Measurements from ENCODE around the gene MLLT3.

The MLLT3 gene

DNA sequence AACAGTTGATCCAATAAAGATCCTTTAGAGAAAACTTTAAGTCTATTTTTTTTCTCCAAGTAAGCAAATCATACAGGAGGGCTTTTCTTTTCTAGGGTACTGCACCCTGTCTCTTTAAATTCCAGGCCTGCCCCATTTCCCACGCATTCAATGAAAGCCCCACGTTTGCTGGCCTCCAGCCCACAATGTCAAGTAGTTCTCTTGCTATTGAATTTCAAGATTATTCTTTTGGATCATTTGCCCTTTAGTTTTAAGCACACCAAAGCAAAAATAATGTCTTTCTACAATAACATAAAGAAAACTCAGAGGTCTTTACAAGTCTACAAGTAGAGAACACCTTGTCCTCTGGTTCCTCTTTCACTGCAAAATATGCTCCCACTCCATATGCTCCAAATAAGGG is 15.6 kb downstream of the MLLT3 start:
- Histone ChIP-seq H3K27ac (ENCODE audit: low read depth, low read length) (no peak overlapping the region), H4K20me1 (ENCODE audit: low read depth, low read length) (peaks cover 19% of the 10 kb centered on the region; the same call in 1 of the 2 replicates), H3K36me3 (ENCODE audit: low read length) (no peaks in the 10 kb centered on the region), H3F3A (ENCODE audit: insufficient read depth) (no peaks in the 10 kb centered on the region), H3K9me2 (replicated peaks; ENCODE audit: insufficient read depth, low read length) (no peaks in the 10 kb centered on the region), H3K4me2 (ENCODE audit: low read depth, low read length, poor library complexity, severe bottlenecking) (no peak overlapping the region), H3K27me3 (ENCODE audit: low read length) (no peaks in the 10 kb centered on the region), H3K9ac (ENCODE audit: low read length) (no peak overlapping the region), H3K4me3 (ENCODE audit: insufficient read depth, low read length, poor library complexity, severe bottlenecking) (no peak overlapping the region), H3K9me3 (ENCODE audit: insufficient read depth, low read length) (no peaks in the 10 kb centered on the region), H2AFZ (ENCODE audit: low read depth, low read length, severe bottlenecking) (no peak overlapping the region), H3K79me2 (ENCODE audit: insufficient read depth, low read length) (no peaks in the 10 kb centered on the region)
- TF ChIP-seq, protein P1, sequence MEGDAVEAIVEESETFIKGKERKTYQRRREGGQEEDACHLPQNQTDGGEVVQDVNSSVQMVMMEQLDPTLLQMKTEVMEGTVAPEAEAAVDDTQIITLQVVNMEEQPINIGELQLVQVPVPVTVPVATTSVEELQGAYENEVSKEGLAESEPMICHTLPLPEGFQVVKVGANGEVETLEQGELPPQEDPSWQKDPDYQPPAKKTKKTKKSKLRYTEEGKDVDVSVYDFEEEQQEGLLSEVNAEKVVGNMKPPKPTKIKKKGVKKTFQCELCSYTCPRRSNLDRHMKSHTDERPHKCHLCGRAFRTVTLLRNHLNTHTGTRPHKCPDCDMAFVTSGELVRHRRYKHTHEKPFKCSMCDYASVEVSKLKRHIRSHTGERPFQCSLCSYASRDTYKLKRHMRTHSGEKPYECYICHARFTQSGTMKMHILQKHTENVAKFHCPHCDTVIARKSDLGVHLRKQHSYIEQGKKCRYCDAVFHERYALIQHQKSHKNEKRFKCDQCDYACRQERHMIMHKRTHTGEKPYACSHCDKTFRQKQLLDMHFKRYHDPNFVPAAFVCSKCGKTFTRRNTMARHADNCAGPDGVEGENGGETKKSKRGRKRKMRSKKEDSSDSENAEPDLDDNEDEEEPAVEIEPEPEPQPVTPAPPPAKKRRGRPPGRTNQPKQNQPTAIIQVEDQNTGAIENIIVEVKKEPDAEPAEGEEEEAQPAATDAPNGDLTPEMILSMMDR (IDR thresholded peaks at IDR 0.05; ENCODE audit: insufficient read depth, low read length, poor library complexity, severe bottlenecking) = no peak
- TF ChIP-seq EZH2phosphoT487 (conservative IDR thresholded peaks at IDR 0.05; ENCODE audit: low read length) = no peak

DNA sequence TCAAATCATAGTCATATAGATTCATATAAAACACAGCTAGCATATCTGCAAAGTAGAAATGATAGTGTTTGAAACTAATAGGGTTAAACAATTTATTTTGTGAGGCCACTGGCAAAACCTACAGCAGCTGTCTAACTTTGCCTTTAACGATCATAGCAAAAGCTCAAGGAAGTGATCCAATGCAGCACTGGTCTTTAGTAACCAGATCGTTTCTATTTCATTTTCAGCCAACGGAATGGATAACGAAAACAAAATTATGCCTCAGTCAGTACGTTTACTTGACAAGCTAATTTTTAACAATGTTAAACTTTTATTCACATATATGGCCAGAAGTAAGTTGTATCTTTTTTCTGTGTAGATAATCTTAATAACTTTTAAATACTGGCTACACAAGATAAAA is 17.7 kb downstream of the MLLT3 start:
- H4K20me1 ChIP-seq (ENCODE audit: low read depth, low read length) = peaks cover 13% of the 10 kb centered on the region; the same call in 1 of the 2 replicates
- no peaks in the 10 kb centered on the region for H3K36me3 ChIP-seq (ENCODE audit: low read length)
- no peaks in the 10 kb centered on the region for H3K9me2 ChIP-seq (replicated peaks; ENCODE audit: insufficient read depth, low read length)
- no peaks in the 10 kb centered on the region for H3K79me2 ChIP-seq (ENCODE audit: insufficient read depth, low read length)
- H3K9me3 ChIP-seq (ENCODE audit: insufficient read depth, low read length) = no peaks in the 10 kb centered on the region
- H3F3A ChIP-seq (ENCODE audit: insufficient read depth) = no peaks in the 10 kb centered on the region
- no peak overlapping the region for H3K9ac ChIP-seq (ENCODE audit: low read length)
- H3K27me3 ChIP-seq (ENCODE audit: low read length) = no peaks in the 10 kb centered on the region
- H3K4me2 ChIP-seq (ENCODE audit: low read depth, low read length, poor library complexity, severe bottlenecking) = no peak overlapping the region
- TF ChIP-seq, protein P1 (IDR thresholded peaks at IDR 0.05; ENCODE audit: insufficient read depth, low read length, poor library complexity, severe bottlenecking) = no peak
- TF ChIP-seq EZH2phosphoT487 (conservative IDR thresholded peaks at IDR 0.05; ENCODE audit: low read length) = no peak
- no peak overlapping the region for H2AFZ ChIP-seq (ENCODE audit: low read depth, low read length, severe bottlenecking)
- H3K4me3 ChIP-seq (ENCODE audit: insufficient read depth, low read length, poor library complexity, severe bottlenecking) = no peak overlapping the region
- H3K27ac ChIP-seq (ENCODE audit: low read depth, low read length) = no peak overlapping the region

DNA sequence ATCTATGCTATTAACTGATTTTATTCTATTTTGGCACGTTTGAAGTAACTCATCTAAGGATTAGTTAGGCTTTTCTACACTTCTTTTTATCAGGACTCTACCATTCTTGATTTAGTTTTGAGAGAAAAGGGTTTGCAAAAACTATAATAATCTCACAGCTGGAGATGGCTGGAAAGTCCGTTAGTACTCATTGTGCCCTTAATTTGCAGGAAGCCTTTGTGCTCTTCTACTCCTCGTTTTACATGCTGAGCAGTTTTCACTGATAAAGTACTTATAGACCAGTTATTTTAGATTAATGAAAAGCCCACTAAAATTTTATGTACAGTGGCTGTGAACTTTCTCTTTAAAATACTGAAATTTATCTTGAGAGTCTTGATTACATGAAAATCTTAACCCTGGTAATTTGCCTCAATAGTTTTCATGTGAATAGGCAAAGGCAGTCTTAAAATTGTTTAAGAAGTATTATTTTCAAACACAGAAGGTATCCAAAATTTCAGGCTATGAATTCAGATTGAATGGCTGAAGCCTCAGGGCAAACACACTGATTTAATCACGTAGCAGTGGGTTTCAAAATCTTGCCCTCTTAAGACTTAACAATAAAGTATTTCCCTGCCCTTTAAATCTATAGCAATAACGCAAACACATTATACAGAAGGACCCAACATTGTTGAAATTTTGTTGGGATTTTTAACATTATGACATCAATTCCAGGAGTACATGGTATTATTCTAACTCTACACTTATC is 18.6 kb downstream of the MLLT3 start:
- no peak for TF ChIP-seq EZH2phosphoT487 (conservative IDR thresholded peaks at IDR 0.05; ENCODE audit: low read length)
- TF ChIP-seq, protein P1 (IDR thresholded peaks at IDR 0.05; ENCODE audit: insufficient read depth, low read length, poor library complexity, severe bottlenecking) = no peak
- Histone ChIP-seq H3K4me3 (ENCODE audit: insufficient read depth, low read length, poor library complexity, severe bottlenecking) (no peak overlapping the region), H3K9me2 (replicated peaks; ENCODE audit: insufficient read depth, low read length) (no peaks in the 10 kb centered on the region), H2AFZ (ENCODE audit: low read depth, low read length, severe bottlenecking) (no peak overlapping the region), H3K79me2 (ENCODE audit: insufficient read depth, low read length) (no peaks in the 10 kb centered on the region), H4K20me1 (ENCODE audit: low read depth, low read length) (peaks cover 12% of the 10 kb centered on the region; the same call in 1 of the 2 replicates), H3K9me3 (ENCODE audit: insufficient read depth, low read length) (no peaks in the 10 kb centered on the region), H3K27ac (ENCODE audit: low read depth, low read length) (no peak overlapping the region), H3K9ac (ENCODE audit: low read length) (no peak overlapping the region), H3K4me2 (ENCODE audit: low read depth, low read length, poor library complexity, severe bottlenecking) (no peak overlapping the region), H3F3A (ENCODE audit: insufficient read depth) (no peaks in the 10 kb centered on the region), H3K27me3 (ENCODE audit: low read length) (no peaks in the 10 kb centered on the region), H3K36me3 (ENCODE audit: low read length) (no peaks in the 10 kb centered on the region)

All from SU-DHL-6 (cell line).